ENCODE results near the gene DIP2C. TPM values are rescaled to one million over a fixed set of nuclear protein-coding genes. Genes with fewer than 3 reads are reported as not detected.

Gene DIP2C
- polyA plus RNA-seq, 3 donors = 0.11 TPM; not detected in 2

- Mint-ChIP-seq H3K9me3 (peaks cover 4 to 18% (median 9%) of the 10 kb centered on the region in 7 donors), H3K27ac (no peak overlapping the region), H3K36me3 (no peaks in the 10 kb centered on the region), H3K4me3 (no peak overlapping the region), H3K4me1 (no peaks in the 10 kb centered on the region), H3K27me3 (ENCODE audit: low read depth in 3 of 3) (peaks cover 6 to 10% (median 10%) of the 10 kb centered on the region in 3 donors)
- no peaks in the 10 kb centered on the region for H3K4me1 ChIP-seq (ENCODE audit: control insufficient read depth in 1 of 2, insufficient read depth in 2 of 2, low read length in 2 of 2)
- peaks cover 6 to 8% of the 10 kb centered on the region in 2 donors for H3K9me3 ChIP-seq (replicated peaks in 1 of 2; ENCODE audit: control insufficient read depth in 1 of 2, insufficient read depth in 1 of 2, low read length in 2 of 2)
- no peak for TF ChIP-seq CTCF (IDR thresholded peaks at IDR 0.05)
- no peak overlapping the region for H3K4me3 ChIP-seq (replicated peaks in 1 of 3; ENCODE audit: low read depth in 2 of 3, low read length in 3 of 3)
- H4K20me1 ChIP-seq (ENCODE audit: insufficient read depth, low read length) = no peaks in the 10 kb centered on the region
- intact Hi-C loops (cut with micrococcal nuclease) = no loop called here
- WGBS (ENCODE audit: insufficient coverage) = 97% methylated on average over 9 of the region's 11 CpGs
- no peaks in the 10 kb centered on the region for H3K27me3 ChIP-seq (ENCODE audit: control insufficient read depth in 2 of 2, insufficient read depth in 2 of 2, low read length in 2 of 2)
- H3K4me2 ChIP-seq (replicated peaks; ENCODE audit: extremely low read depth, low read length, poor library complexity, severe bottlenecking) = no peak overlapping the region
- H2AFZ ChIP-seq (ENCODE audit: insufficient read depth, low read depth, low read length, poor library complexity, severe bottlenecking) = no peak overlapping the region
- no peak overlapping the region for H3K9ac ChIP-seq (ENCODE audit: insufficient read depth, low read length, poor library complexity, severe bottlenecking)
- H3K79me2 ChIP-seq (ENCODE audit: insufficient read depth, low read length) = no peaks in the 10 kb centered on the region
- no peak for DNase-seq
- H3K36me3 ChIP-seq (replicated peaks in 1 of 2; ENCODE audit: control insufficient read depth in 1 of 2, insufficient read depth in 2 of 2, low read length in 2 of 2) = no peaks in the 10 kb centered on the region
- no peak overlapping the region for H3K27ac ChIP-seq (ENCODE audit: low read depth in 1 of 2, low read length in 2 of 2)
Measured at GRCh38 chr10:560314-560992, 129.0 kb downstream of the DIP2C start.

GRCh38 chr10:559767-560047 is 129.8 kb downstream of the DIP2C start:
- H2AFZ ChIP-seq (ENCODE audit: insufficient read depth, low read depth, low read length, poor library complexity, severe bottlenecking) = no peak overlapping the region
- H3K9me3 ChIP-seq (replicated peaks in 1 of 2; ENCODE audit: control insufficient read depth in 1 of 2, insufficient read depth in 1 of 2, low read length in 2 of 2) = peaks cover 2 to 8% of the 10 kb centered on the region in 2 donors
- WGBS (ENCODE audit: insufficient coverage) = 55% methylated on average over 5 of the region's 8 CpGs
- H3K9ac ChIP-seq (ENCODE audit: insufficient read depth, low read length, poor library complexity, severe bottlenecking) = no peak overlapping the region
- no peak overlapping the region for H3K27ac ChIP-seq (ENCODE audit: low read depth in 1 of 2, low read length in 2 of 2)
- no peak for TF ChIP-seq CTCF (IDR thresholded peaks at IDR 0.05)
- H3K36me3 ChIP-seq (replicated peaks in 1 of 2; ENCODE audit: control insufficient read depth in 1 of 2, insufficient read depth in 2 of 2, low read length in 2 of 2) = no peaks in the 10 kb centered on the region
- peaks cover 6 to 11% (median 10%) of the 10 kb centered on the region in 3 donors for H3K27me3 Mint-ChIP-seq (ENCODE audit: low read depth in 3 of 3)
- DNase-seq = no peak
- no peaks in the 10 kb centered on the region for H4K20me1 ChIP-seq (ENCODE audit: insufficient read depth, low read length)
- no peaks in the 10 kb centered on the region for H3K4me1 ChIP-seq (ENCODE audit: control insufficient read depth in 1 of 2, insufficient read depth in 2 of 2, low read length in 2 of 2)
- no peaks in the 10 kb centered on the region for H3K27me3 ChIP-seq (ENCODE audit: control insufficient read depth in 2 of 2, insufficient read depth in 2 of 2, low read length in 2 of 2)
- intact Hi-C loops (cut with micrococcal nuclease) = no loop called here
- peaks cover 4 to 14% (median 9%) of the 10 kb centered on the region in 7 donors for H3K9me3 Mint-ChIP-seq
- H3K27ac Mint-ChIP-seq = no peak overlapping the region
- H3K79me2 ChIP-seq (ENCODE audit: insufficient read depth, low read length) = no peaks in the 10 kb centered on the region
- H3K4me3 Mint-ChIP-seq = no peak overlapping the region
- no peaks in the 10 kb centered on the region for H3K4me1 Mint-ChIP-seq
- no peaks in the 10 kb centered on the region for H3K36me3 Mint-ChIP-seq
- no peak overlapping the region for H3K4me3 ChIP-seq (replicated peaks in 1 of 3; ENCODE audit: low read depth in 2 of 3, low read length in 3 of 3)
- no peak overlapping the region for H3K4me2 ChIP-seq (replicated peaks; ENCODE audit: extremely low read depth, low read length, poor library complexity, severe bottlenecking)

All from CD14-positive monocyte (primary cell).